Measurements from ENCODE around the gene LRPAP1. TPM values are rescaled to one million over a fixed set of nuclear protein-coding genes. Genes with fewer than 3 reads are reported as not detected.

Gene LRPAP1
- total RNA-seq, 4 donors from 2014 or later: 76.6 to 166 (median 126) TPM

DNA sequence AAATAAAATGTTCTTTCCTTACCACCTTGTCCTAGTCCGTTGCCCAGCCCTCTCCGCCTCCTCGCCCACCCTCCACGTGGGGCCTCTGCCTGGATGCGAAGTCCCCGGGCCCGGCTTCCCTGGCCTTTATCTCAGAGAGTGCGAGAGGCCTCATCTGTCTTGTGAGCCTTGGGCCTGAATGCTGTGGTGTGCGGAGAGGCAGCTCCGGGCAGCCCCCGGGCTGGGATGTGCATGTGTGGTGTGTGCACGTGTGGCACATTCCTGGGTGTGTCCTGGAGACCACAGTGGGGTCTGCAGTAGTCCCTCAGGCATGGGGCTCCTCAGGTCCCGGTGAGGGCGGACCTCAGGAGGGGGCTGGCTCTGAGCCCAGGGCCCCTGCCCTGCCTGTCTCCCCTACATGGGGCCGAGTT lies 37.8 kb downstream of the LRPAP1 start:
- no peak for DNase-seq
- peaks cover 0 to 7% (median 0%) of the 10 kb centered on the region in 3 donors for H3K36me3 ChIP-seq
- peaks cover 0 to 79% (median 2%) of the 10 kb centered on the region in 4 donors for H3K27me3 ChIP-seq
- TF ChIP-seq POLR2A (IDR thresholded peaks at IDR 0.05): no peak
- TF ChIP-seq, protein P1, sequence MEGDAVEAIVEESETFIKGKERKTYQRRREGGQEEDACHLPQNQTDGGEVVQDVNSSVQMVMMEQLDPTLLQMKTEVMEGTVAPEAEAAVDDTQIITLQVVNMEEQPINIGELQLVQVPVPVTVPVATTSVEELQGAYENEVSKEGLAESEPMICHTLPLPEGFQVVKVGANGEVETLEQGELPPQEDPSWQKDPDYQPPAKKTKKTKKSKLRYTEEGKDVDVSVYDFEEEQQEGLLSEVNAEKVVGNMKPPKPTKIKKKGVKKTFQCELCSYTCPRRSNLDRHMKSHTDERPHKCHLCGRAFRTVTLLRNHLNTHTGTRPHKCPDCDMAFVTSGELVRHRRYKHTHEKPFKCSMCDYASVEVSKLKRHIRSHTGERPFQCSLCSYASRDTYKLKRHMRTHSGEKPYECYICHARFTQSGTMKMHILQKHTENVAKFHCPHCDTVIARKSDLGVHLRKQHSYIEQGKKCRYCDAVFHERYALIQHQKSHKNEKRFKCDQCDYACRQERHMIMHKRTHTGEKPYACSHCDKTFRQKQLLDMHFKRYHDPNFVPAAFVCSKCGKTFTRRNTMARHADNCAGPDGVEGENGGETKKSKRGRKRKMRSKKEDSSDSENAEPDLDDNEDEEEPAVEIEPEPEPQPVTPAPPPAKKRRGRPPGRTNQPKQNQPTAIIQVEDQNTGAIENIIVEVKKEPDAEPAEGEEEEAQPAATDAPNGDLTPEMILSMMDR (IDR thresholded peaks at IDR 0.05): no peak
- H3K27ac ChIP-seq: no peak overlapping the region
- no peaks in the 10 kb centered on the region for H3K9me3 ChIP-seq
- no peak overlapping the region for H3K4me3 ChIP-seq
- intact Hi-C loops (cut with DNase I): no loop called here
- 35 to 47% methylated on average over 7 to 8 of the region's 15 CpGs for WGBS, 2 donors
- H3K4me1 ChIP-seq: no peaks in the 10 kb centered on the region

DNA sequence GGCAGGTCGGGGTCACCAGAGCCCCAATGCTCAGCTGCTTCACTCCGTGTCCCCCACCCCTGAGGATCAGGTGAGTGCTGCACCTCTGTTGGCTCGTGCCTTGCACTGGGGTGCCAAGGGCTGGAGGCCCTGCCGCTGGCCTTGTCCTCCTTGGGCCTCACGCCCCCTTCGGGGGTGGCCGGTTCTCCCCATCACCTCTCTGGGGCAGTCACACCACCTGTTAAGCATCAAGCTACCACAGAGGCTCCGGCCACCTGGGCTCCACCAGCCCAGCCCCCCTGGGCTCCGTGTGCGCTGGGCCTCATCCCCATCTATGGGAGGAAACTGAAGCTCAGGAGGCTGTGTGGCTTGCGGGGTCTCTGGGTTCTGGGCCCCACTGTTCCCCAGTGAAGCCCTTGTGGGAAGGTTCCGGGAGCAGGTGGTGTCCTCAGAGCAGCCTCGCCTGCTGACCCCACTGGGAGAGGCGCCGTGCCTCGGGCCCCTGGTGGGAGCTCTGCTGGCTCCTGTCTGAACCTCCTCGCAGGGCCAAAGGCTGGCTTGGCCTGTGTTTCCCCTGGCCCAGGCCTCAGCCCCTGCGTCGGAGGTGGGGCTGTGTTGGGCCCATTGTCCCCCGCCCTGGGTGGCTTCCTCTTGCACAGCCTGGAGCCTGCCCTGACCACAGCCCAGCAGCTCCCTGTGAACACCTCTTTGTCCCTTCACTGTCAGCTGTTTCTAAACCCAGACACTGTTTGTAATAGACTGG lies 38.3 kb downstream of the LRPAP1 start:
- Histone ChIP-seq H3K36me3 (peaks cover 0 to under 1% (median 0%) of the 10 kb centered on the region in 3 donors), H3K27ac (no peak overlapping the region), H3K27me3 (peaks cover 0 to 85% (median 2%) of the 10 kb centered on the region in 4 donors), H3K9me3 (no peaks in the 10 kb centered on the region), H3K4me3 (no peak overlapping the region), H3K4me1 (no peaks in the 10 kb centered on the region)
- WGBS, 2 donors: 60 to 80% methylated on average over 1 of the region's 20 CpGs
- TF ChIP-seq, protein P1 (IDR thresholded peaks at IDR 0.05): no peak
- TF ChIP-seq POLR2A (IDR thresholded peaks at IDR 0.05): no peak
- no peak for DNase-seq
- intact Hi-C loops (cut with DNase I): no loop called here

GRCh38 chr4:3492741-3493719 lies 39.2 kb downstream of the LRPAP1 start:
- 89 to 93% methylated on average over 7 to 8 of the region's 55 CpGs for WGBS, 2 donors
- DNase-seq: no peak

GRCh38 chr4:3491681-3492405 lies 40.4 kb downstream of the LRPAP1 start:
- TF ChIP-seq, protein P1 (IDR thresholded peaks at IDR 0.05): no peak
- TF ChIP-seq POLR2A (IDR thresholded peaks at IDR 0.05): no peak
- Histone ChIP-seq H3K27me3 (peaks cover 0 to 100% (median 2%) of the 10 kb centered on the region in 4 donors), H3K4me1 (no peaks in the 10 kb centered on the region), H3K27ac (no peak overlapping the region), H3K4me3 (no peak overlapping the region), H3K36me3 (no peaks in the 10 kb centered on the region), H3K9me3 (no peaks in the 10 kb centered on the region)
- intact Hi-C loops (cut with DNase I): no loop called here
- no peak for DNase-seq
- 53 to 55% methylated on average over 2 to 8 of the region's 17 CpGs for WGBS, 2 donors

More at GRCh38 chr4:3492741-3493719, 39.2 kb downstream of the LRPAP1 start:
- no peak overlapping the region for H3K4me3 ChIP-seq
- no peak overlapping the region for H3K27ac ChIP-seq
- intact Hi-C loops (cut with DNase I): no loop called here
- TF ChIP-seq POLR2A (IDR thresholded peaks at IDR 0.05): no peak
- no peaks in the 10 kb centered on the region for H3K4me1 ChIP-seq
- H3K27me3 ChIP-seq: peaks cover 0 to 93% (median 2%) of the 10 kb centered on the region in 4 donors
- H3K36me3 ChIP-seq: no peaks in the 10 kb centered on the region
- no peaks in the 10 kb centered on the region for H3K9me3 ChIP-seq

DNA sequence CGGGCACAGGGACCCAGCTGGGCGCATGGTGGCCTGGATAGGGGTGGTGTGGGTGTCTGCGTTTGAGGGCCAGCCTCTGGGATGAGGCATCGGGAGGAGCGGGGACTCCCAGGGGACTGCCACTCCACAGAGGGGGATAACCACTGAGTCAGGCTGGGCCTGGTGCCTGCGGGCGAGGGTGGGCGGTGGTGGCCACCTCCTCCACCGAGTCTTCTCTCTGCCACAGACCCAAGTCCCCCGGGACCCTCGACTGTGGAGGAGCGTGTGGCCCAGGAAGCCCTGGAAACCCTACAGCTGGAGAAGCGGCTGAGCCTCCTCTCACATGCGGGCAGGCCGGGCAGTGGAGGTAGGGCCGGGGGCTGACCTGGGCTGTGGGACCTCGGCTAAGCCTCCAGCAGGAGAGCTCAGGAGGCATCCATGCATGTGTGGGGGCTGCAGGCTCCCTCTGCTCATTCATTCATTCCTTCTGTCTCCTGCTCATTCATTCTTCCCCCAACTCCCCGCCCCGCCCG lies 42.7 kb downstream of the LRPAP1 start:
- H3K9me3 ChIP-seq: no peaks in the 10 kb centered on the region
- intact Hi-C loops (cut with DNase I): no loop called here
- H3K36me3 ChIP-seq: no peaks in the 10 kb centered on the region
- no peak for DNase-seq
- 63 to 70% methylated on average over 6 to 11 of the region's 20 CpGs for WGBS, 2 donors
- no peak overlapping the region for H3K4me3 ChIP-seq
- no peak overlapping the region for H3K27ac ChIP-seq
- H3K4me1 ChIP-seq: peaks cover 10 to 17% (median 14%) of the 10 kb centered on the region in 3 donors
- TF ChIP-seq POLR2A (IDR thresholded peaks at IDR 0.05): no peak
- TF ChIP-seq, protein P1 (IDR thresholded peaks at IDR 0.05): no peak
- H3K27me3 ChIP-seq: peaks cover 0 to 100% (median 5%) of the 10 kb centered on the region in 4 donors

Measured in esophagus squamous epithelium (tissue), 5 donors.